Right atrium auricular region (tissue), 2 donors: ENCODE results near the gene WWOX. TPM values are rescaled to one million over a fixed set of nuclear protein-coding genes. Genes with fewer than 3 reads are reported as not detected.

ENCODE experiments used
- DNase-seq: peaks from one replicate; pipeline ENCODE4 v3.0.0-alpha.2; 2019; ENCODE audit warnings: low spot score
- H3K27ac ChIP-seq, 2 donors: fragments of 200-600 bp; sonication (generic); 1 replicate in 1 of 2; 2 replicates in 1 of 2; pipeline ENCODE4 v1.5.1; 2016 to 2019
- H3K27me3 ChIP-seq, 2 donors: fragments of 200-600 bp; sonication (generic); one replicate each; pipeline versions ENCODE4 v1.5.1 to v1.6.0; 2017 to 2019
- H3K36me3 ChIP-seq: fragments of 200-600 bp; sonication (generic); one replicate; pipeline ENCODE4 v1.5.1; 2016
- H3K4me1 ChIP-seq, 2 donors: fragments of 200-600 bp; sonication (generic); one replicate each; pipeline versions ENCODE4 v1.5.1 to v1.6.0; 2017 to 2019
- H3K4me3 ChIP-seq, 2 donors: fragments of 200-600 bp; sonication (generic); 1 replicate in 1 of 2; 2 replicates in 1 of 2; pipeline ENCODE4 v1.5.1; 2017 to 2019; ENCODE audit warnings: mild to moderate bottlenecking in 1 of 2, moderate library complexity in 1 of 2
- H3K9me3 ChIP-seq, 2 donors: fragments of 200-600 bp; sonication (generic); one replicate each; pipeline ENCODE4 v1.5.1; 2019
- CTCF ChIP-seq, 2 donors: fragments of 200-600 bp; sonication (generic); IDR thresholded peaks; one replicate each; pipeline ENCODE4 v1.5.1; 2019; ENCODE audit warnings: antibody characterized with exemption in 2 of 2
- total RNA-seq, 2 donors: library from RNA; depleted of rRNA; stranded (reverse); fragments of >200 nt; gene quantifications; one replicate each; pipeline ENCODE4 v1.1.0, GENCODE V29; 2016

The WWOX gene
- total RNA-seq, 2 donors from 2014 or later, result 14.8 to 20.8 TPM

GRCh38 chr16:79083508-79084299 lies 984.2 kb downstream of the WWOX start:
- Histone ChIP-seq H3K9me3 (no peaks in the 10 kb centered on the region), H3K27ac (no peak overlapping the region), H3K4me1 (no peaks in the 10 kb centered on the region), H3K4me3 (no peak overlapping the region), H3K27me3 (no peaks in the 10 kb centered on the region), H3K36me3 (no peaks in the 10 kb centered on the region)
- DNase-seq, result no peak
- no peak for TF ChIP-seq CTCF (IDR thresholded peaks at IDR 0.05)

GRCh38 chr16:79088971-79089370 lies 989.5 kb downstream of the WWOX start:
- no peak for TF ChIP-seq CTCF (IDR thresholded peaks at IDR 0.05)
- DNase-seq, result no peak
- H3K27ac ChIP-seq, result no peak overlapping the region
- no peaks in the 10 kb centered on the region for H3K27me3 ChIP-seq
- no peaks in the 10 kb centered on the region for H3K4me1 ChIP-seq
- no peaks in the 10 kb centered on the region for H3K9me3 ChIP-seq
- no peak overlapping the region for H3K4me3 ChIP-seq
- H3K36me3 ChIP-seq, result no peaks in the 10 kb centered on the region

- no peak for DNase-seq
- TF ChIP-seq CTCF (IDR thresholded peaks at IDR 0.05), result no peak
- no peaks in the 10 kb centered on the region for H3K27me3 ChIP-seq
- H3K36me3 ChIP-seq, result no peaks in the 10 kb centered on the region
- H3K27ac ChIP-seq, result no peak overlapping the region
- H3K4me1 ChIP-seq, result no peaks in the 10 kb centered on the region
- H3K4me3 ChIP-seq, result no peak overlapping the region
- no peaks in the 10 kb centered on the region for H3K9me3 ChIP-seq
Observed at GRCh38 chr16:79089735-79090284, 990.4 kb downstream of the WWOX start.

GRCh38 chr16:79090966-79091365 lies 991.5 kb downstream of the WWOX start:
- H3K36me3 ChIP-seq, result no peaks in the 10 kb centered on the region
- no peak overlapping the region for H3K27ac ChIP-seq
- TF ChIP-seq CTCF (IDR thresholded peaks at IDR 0.05), result no peak
- DNase-seq, result no peak
- H3K4me1 ChIP-seq, result no peaks in the 10 kb centered on the region
- no peaks in the 10 kb centered on the region for H3K9me3 ChIP-seq
- H3K27me3 ChIP-seq, result no peaks in the 10 kb centered on the region
- no peak overlapping the region for H3K4me3 ChIP-seq

- no peak for DNase-seq
- H3K36me3 ChIP-seq, result no peaks in the 10 kb centered on the region
- H3K4me1 ChIP-seq, result no peaks in the 10 kb centered on the region
- H3K4me3 ChIP-seq, result no peak overlapping the region
- TF ChIP-seq CTCF (IDR thresholded peaks at IDR 0.05), result no peak
- no peak overlapping the region for H3K27ac ChIP-seq
- H3K27me3 ChIP-seq, result no peaks in the 10 kb centered on the region
- no peaks in the 10 kb centered on the region for H3K9me3 ChIP-seq
Observed at GRCh38 chr16:79092846-79093245, 993.4 kb downstream of the WWOX start.
